Measurements from ENCODE around the gene KLF16. TPM values are rescaled to one million over a fixed set of nuclear protein-coding genes. Genes with fewer than 3 reads are reported as not detected.
A peak's percentile ranks its signal among the peaks of the same experiment; 100 is the strongest.

KLF16 gene
- 1 to 10 TPM; 1.8 to 6.4 (median 3.4) TPM for total RNA-seq

- Histone ChIP-seq H3K36me3 (no peaks in the 10 kb centered on the region), H3K27me3 (no peaks in the 10 kb centered on the region), H3K4me3 (replicated peaks in 1 of 3) (peak within 1 kb of the TSS; percentile 19 to 88 (median 82)), H3K27ac (peak within 1 kb of the TSS; percentile 42 to 83 (median 73)), H3K4me1 (peaks cover 26 to 38% of the 10 kb centered on the region in 2 donors), H3K9me3 (no peaks in the 10 kb centered on the region)
- WGBS, 2 donors: no CpG with 5 or more reads among the region's 63 CpGs
- TF ChIP-seq CTCF (IDR thresholded peaks at IDR 0.05): no peak
- peak in 1 of 2 donors; percentile 82 for TF ChIP-seq POLR2A (IDR thresholded peaks at IDR 0.05)
- intact Hi-C loops (cut with DNase I): no loop called here
- DNase-seq: no peak
Observed at GRCh38 chr19:1863328-1863637, at the start of gene KLF16. Gene KLF16, minus strand, starts transcription at chr19:1863579. Its CDS starts 82 bp downstream, at chr19:1863497.

GRCh38 chr19:1912760-1913505 lies 49.6 kb upstream of the KLF16 start:
- Histone ChIP-seq H3K4me3 (replicated peaks in 1 of 3) (no peak overlapping the region), H3K9me3 (no peaks in the 10 kb centered on the region), H3K27ac (no peak overlapping the region), H3K4me1 (peaks cover 7 to 29% of the 10 kb centered on the region in 2 donors), H3K27me3 (no peaks in the 10 kb centered on the region), H3K36me3 (peaks cover 16% of the 10 kb centered on the region in 2 donors)
- intact Hi-C loops (cut with DNase I): no loop called here
- 98% methylated on average over 66 to 72 of the region's 77 CpGs for WGBS, 2 donors
- TF ChIP-seq POLR2A (IDR thresholded peaks at IDR 0.05): no peak
- no peak for TF ChIP-seq CTCF (IDR thresholded peaks at IDR 0.05)
- DNase-seq: no peak

DNA sequence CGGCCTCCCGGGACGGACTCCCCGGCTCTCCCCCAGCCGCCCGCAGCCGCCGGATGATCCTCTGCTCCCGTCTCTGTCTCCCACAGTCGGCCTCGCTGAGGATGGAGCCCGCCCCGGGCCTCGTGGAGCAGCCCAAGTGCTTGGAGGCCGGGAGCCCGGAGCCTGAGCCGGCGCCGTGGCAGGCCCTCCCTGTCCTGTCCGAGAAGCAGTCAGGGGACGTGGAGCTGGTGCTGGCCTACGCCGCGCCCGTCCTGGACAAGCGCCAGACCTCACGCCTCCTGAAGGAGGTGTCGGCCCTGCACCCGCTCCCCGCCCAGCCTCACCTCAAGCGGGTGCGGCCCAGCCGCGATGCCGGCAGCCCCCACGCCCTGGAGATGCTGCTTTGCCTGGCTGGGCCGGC lies 48.6 kb upstream of the KLF16 start:
- WGBS, 2 donors: 93 to 96% methylated on average over 3 to 32 of the region's 37 CpGs
- Histone ChIP-seq H3K9me3 (no peaks in the 10 kb centered on the region), H3K4me3 (replicated peaks in 1 of 3) (no peak overlapping the region), H3K27me3 (no peaks in the 10 kb centered on the region), H3K27ac (no peak overlapping the region), H3K4me1 (peaks cover 7 to 34% of the 10 kb centered on the region in 2 donors), H3K36me3 (peaks cover 12 to 15% of the 10 kb centered on the region in 2 donors)
- intact Hi-C loops (cut with DNase I): no loop called here
- TF ChIP-seq POLR2A (IDR thresholded peaks at IDR 0.05): no peak
- no peak for TF ChIP-seq CTCF (IDR thresholded peaks at IDR 0.05)
- DNase-seq: no peak

DNA sequence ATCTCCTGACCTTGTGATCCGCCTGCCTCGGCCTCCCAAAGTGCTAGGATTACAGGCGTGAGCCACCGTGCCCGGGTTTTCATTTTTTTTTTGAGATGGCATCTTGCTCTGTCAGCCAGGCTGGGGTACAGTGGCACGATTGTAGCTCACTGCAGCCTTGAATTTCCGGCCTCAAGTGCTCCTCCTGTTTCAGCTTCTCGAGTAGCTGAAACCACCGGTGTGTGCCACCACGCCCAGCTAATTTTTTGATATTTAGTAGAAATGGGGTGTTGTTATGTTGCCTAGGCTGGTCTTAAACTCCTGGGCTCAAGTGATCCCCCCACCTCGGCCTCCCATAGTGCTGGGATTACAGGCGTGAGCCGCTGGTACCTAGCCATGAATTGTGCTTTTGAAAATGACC lies 47.7 kb upstream of the KLF16 start:
- Histone ChIP-seq H3K9me3 (no peaks in the 10 kb centered on the region), H3K4me3 (replicated peaks in 1 of 3) (no peak overlapping the region), H3K27ac (no peak overlapping the region), H3K4me1 (peaks cover 9 to 37% of the 10 kb centered on the region in 2 donors), H3K36me3 (peaks cover 12 to 15% of the 10 kb centered on the region in 2 donors), H3K27me3 (no peaks in the 10 kb centered on the region)
- DNase-seq: no peak
- intact Hi-C loops (cut with DNase I): no loop called here
- WGBS, 2 donors: 83 to 88% methylated on average over 13 of the region's 13 CpGs
- TF ChIP-seq CTCF (IDR thresholded peaks at IDR 0.05) (no peak), POLR2A (IDR thresholded peaks at IDR 0.05) (no peak)

- no peaks in the 10 kb centered on the region for H3K27me3 ChIP-seq
- peaks cover 14 to 42% of the 10 kb centered on the region in 2 donors for H3K4me1 ChIP-seq
- no peak for DNase-seq
- H3K36me3 ChIP-seq: peaks cover 12 to 15% of the 10 kb centered on the region in 2 donors
- no peak overlapping the region for H3K4me3 ChIP-seq (replicated peaks in 1 of 3)
- intact Hi-C loops (cut with DNase I): no loop called here
- H3K9me3 ChIP-seq: no peaks in the 10 kb centered on the region
- no peak overlapping the region for H3K27ac ChIP-seq
- no peak for TF ChIP-seq CTCF (IDR thresholded peaks at IDR 0.05)
- WGBS, 2 donors: 100% methylated on average over 3 to 7 of the region's 10 CpGs
Observed at GRCh38 chr19:1910177-1910576, 46.8 kb upstream of the KLF16 start.

Measured in thyroid gland (tissue), 4 donors.